ENCODE results near the gene SULF2.

- TF ChIP-seq, protein P1, sequence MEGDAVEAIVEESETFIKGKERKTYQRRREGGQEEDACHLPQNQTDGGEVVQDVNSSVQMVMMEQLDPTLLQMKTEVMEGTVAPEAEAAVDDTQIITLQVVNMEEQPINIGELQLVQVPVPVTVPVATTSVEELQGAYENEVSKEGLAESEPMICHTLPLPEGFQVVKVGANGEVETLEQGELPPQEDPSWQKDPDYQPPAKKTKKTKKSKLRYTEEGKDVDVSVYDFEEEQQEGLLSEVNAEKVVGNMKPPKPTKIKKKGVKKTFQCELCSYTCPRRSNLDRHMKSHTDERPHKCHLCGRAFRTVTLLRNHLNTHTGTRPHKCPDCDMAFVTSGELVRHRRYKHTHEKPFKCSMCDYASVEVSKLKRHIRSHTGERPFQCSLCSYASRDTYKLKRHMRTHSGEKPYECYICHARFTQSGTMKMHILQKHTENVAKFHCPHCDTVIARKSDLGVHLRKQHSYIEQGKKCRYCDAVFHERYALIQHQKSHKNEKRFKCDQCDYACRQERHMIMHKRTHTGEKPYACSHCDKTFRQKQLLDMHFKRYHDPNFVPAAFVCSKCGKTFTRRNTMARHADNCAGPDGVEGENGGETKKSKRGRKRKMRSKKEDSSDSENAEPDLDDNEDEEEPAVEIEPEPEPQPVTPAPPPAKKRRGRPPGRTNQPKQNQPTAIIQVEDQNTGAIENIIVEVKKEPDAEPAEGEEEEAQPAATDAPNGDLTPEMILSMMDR (IDR thresholded peaks at IDR 0.05; ENCODE audit: poor library complexity): peak; percentile 19
- TF ChIP-seq EZH2 (IDR thresholded peaks at IDR 0.05; ENCODE audit: borderline replicate concordance): no peak
These were observed 526 bp downstream of the SULF2 start for GRCh38 chr20:47784599-47785310.

Measured in hepatocyte (in vitro differentiated cells).